CD14-positive monocyte (primary cell): ENCODE results near the gene FXR1. TPM values are rescaled to one million over a fixed set of nuclear protein-coding genes. Genes with fewer than 3 reads are reported as not detected.

Experiments
- DNase-seq, 3 donors: peaks; one replicate each; pipeline ENCODE4 v3.0.0-alpha.2; 2011 to 2022
- H2AFZ ChIP-seq: 2 replicates; pipeline ENCODE4 v1.6.0; 2012; ENCODE audit warnings: mild to moderate bottlenecking, low read depth, low read length, inconsistent platforms; ENCODE audit not compliant: insufficient read depth, poor library complexity, severe bottlenecking
- H3K27ac ChIP-seq, 2 donors: 1 replicate in 1 of 2; 2 replicates in 1 of 2; pipeline ENCODE4 v1.5.1; 2012 to 2013; ENCODE audit warnings: low read length in 2 of 2, control low read depth in 1 of 2, inconsistent platforms in 1 of 2, low read depth in 1 of 2, mild to moderate bottlenecking in 1 of 2
- H3K27me3 ChIP-seq, 2 donors: one replicate each; pipeline versions ENCODE4 v1.6.0 to v1.6.1; 2011 to 2013; ENCODE audit warnings: low read length in 2 of 2; ENCODE audit not compliant: control insufficient read depth in 2 of 2, insufficient read depth in 2 of 2
- H3K36me3 ChIP-seq, 2 donors: replicated peaks in 1 of 2; 1 replicate in 1 of 2; 2 replicates in 1 of 2; pipeline versions ENCODE4 v1.5.1 to v1.6.1; 2012 to 2013; ENCODE audit warnings: low read length in 2 of 2, control low read depth in 1 of 2, inconsistent platforms in 1 of 2, mild to moderate bottlenecking in 1 of 2; ENCODE audit not compliant: insufficient read depth in 2 of 2, control insufficient read depth in 1 of 2
- H3K4me1 ChIP-seq, 2 donors: 1 replicate in 1 of 2; 2 replicates in 1 of 2; pipeline versions ENCODE4 v1.5.1 to v1.6.1; 2012 to 2013; ENCODE audit warnings: low read length in 2 of 2, control low read depth in 1 of 2, inconsistent platforms in 1 of 2, mild to moderate bottlenecking in 1 of 2, moderate library complexity in 1 of 2; ENCODE audit not compliant: insufficient read depth in 2 of 2, control insufficient read depth in 1 of 2
- H3K4me2 ChIP-seq: replicated peaks from 2 replicates; pipeline ENCODE3; 2012; ENCODE audit warnings: low read length, moderate library complexity, mild to moderate bottlenecking; ENCODE audit not compliant: poor library complexity, severe bottlenecking; ENCODE audit errors: extremely low read depth
- H3K4me3 ChIP-seq, 3 experiments: fragments of 200-600 bp in 1 of 3; sonication (generic) in 1 of 3; replicated peaks in 1 of 3; 1 replicate in 2 of 3; 2 replicates in 1 of 3; pipeline ENCODE4 v1.5.1; 2011 to 2013; ENCODE audit warnings: low read length in 3 of 3, mild to moderate bottlenecking in 3 of 3, control low read depth in 2 of 3, low read depth in 2 of 3, inconsistent platforms in 1 of 3, moderate library complexity in 1 of 3
- H3K79me2 ChIP-seq: 2 replicates; pipeline ENCODE4 v1.6.0; 2012; ENCODE audit warnings: mild to moderate bottlenecking, control low read depth, inconsistent platforms, low read length, moderate library complexity; ENCODE audit not compliant: insufficient read depth
- H3K9ac ChIP-seq: 2 replicates; pipeline ENCODE4 v1.6.0; 2017; ENCODE audit warnings: low read length, mild to moderate bottlenecking; ENCODE audit not compliant: insufficient read depth, poor library complexity, severe bottlenecking
- H3K9me3 ChIP-seq, 2 donors: replicated peaks in 1 of 2; 1 replicate in 1 of 2; 2 replicates in 1 of 2; pipeline versions ENCODE4 v1.5.1 to v1.6.1; 2012 to 2013; ENCODE audit warnings: low read length in 2 of 2, control low read depth in 1 of 2; ENCODE audit not compliant: control insufficient read depth in 1 of 2, insufficient read depth in 1 of 2
- H4K20me1 ChIP-seq: 2 replicates; pipeline ENCODE4 v1.6.0; 2012; ENCODE audit warnings: mild to moderate bottlenecking, low read length, control low read depth, moderate library complexity; ENCODE audit not compliant: insufficient read depth
- H3K27ac Mint-ChIP-seq, 7 donors: one replicate each; pipeline ENCODE4 v1.8.0; 2020; ENCODE audit warnings: mild to moderate bottlenecking in 7 of 7, mixed read lengths in 7 of 7, moderate library complexity in 6 of 7, inconsistent platforms in 2 of 7
- H3K27me3 Mint-ChIP-seq, 3 donors: one replicate each; pipeline ENCODE4 v1.8.0; 2021 to 2022; ENCODE audit warnings: low read depth in 3 of 3, mild to moderate bottlenecking in 3 of 3, mixed read lengths in 3 of 3, moderate library complexity in 3 of 3, inconsistent platforms in 1 of 3
- H3K36me3 Mint-ChIP-seq, 2 donors: one replicate each; pipeline ENCODE4 v1.8.0; 2020; ENCODE audit warnings: mixed read lengths in 2 of 2, inconsistent platforms in 1 of 2, mild to moderate bottlenecking in 1 of 2
- H3K4me1 Mint-ChIP-seq: one replicate; pipeline ENCODE4 v1.8.0; 2020; ENCODE audit warnings: mild to moderate bottlenecking, mixed read lengths
- H3K4me3 Mint-ChIP-seq, 2 donors: one replicate each; pipeline ENCODE4 v1.8.0; 2020; ENCODE audit warnings: mild to moderate bottlenecking in 2 of 2, mixed read lengths in 2 of 2, moderate library complexity in 1 of 2
- H3K9me3 Mint-ChIP-seq, 7 donors: one replicate each; pipeline ENCODE4 v1.8.0; 2020 to 2022; ENCODE audit warnings: mixed read lengths in 7 of 7, mild to moderate bottlenecking in 6 of 7, moderate library complexity in 6 of 7, inconsistent platforms in 2 of 7
- WGBS: methylation state at CpG from one replicate; pipeline ENCODE4 v1.1.5; 2013; ENCODE audit warnings: missing lambda C conversion rate; ENCODE audit not compliant: insufficient coverage; 5-methylcytosine and 5-hydroxymethylcytosine counted together
- intact Hi-C, 2 donors: fragments of 100-400 bp; cut with micrococcal nuclease; formaldehyde crosslinking; loops; one replicate each; pipeline versions ENCODE4 v1.15.0 to v1.15.1; 2023
- polyA plus RNA-seq, 3 donors: library from polyadenylated mRNA; depleted of rRNA in 1 of 3; unstranded in 2 of 3; stranded (reverse) in 1 of 3; fragments of 300-500 nt in 2 of 3; fragments of >200 nt in 1 of 3; fragmentation: Illumina TruSeq in 2 of 3; gene quantifications; 1 replicate in 2 of 3; 2 replicates in 1 of 3; pipeline ENCODE4 v1.2.3, GENCODE V29; 2012 to 2021
- TF ChIP-seq, protein P1 (sequence below): fragments of 200-600 bp; IDR thresholded peaks from one replicate; pipeline ENCODE4 v1.8.0; 2022; ENCODE audit warnings: antibody characterized with exemption, mild to moderate bottlenecking

The FXR1 gene
- polyA plus RNA-seq, 3 donors = 22.4 to 58.6 (median 32.3) TPM

GRCh38 chr3:181009225-181009624 is 96.8 kb downstream of the FXR1 start:
- Histone ChIP-seq H3K9ac (no peak overlapping the region), H2AFZ (no peak overlapping the region), H3K4me1 (no peaks in the 10 kb centered on the region), H4K20me1 (no peaks in the 10 kb centered on the region), H3K27me3 (no peaks in the 10 kb centered on the region), H3K27ac (no peak overlapping the region), H3K9me3 (peaks cover 0 to under 1% of the 10 kb centered on the region in 2 donors), H3K4me3 (no peak overlapping the region), H3K4me2 (no peak overlapping the region), H3K79me2 (no peaks in the 10 kb centered on the region), H3K36me3 (no peaks in the 10 kb centered on the region)
- TF ChIP-seq, protein P1, sequence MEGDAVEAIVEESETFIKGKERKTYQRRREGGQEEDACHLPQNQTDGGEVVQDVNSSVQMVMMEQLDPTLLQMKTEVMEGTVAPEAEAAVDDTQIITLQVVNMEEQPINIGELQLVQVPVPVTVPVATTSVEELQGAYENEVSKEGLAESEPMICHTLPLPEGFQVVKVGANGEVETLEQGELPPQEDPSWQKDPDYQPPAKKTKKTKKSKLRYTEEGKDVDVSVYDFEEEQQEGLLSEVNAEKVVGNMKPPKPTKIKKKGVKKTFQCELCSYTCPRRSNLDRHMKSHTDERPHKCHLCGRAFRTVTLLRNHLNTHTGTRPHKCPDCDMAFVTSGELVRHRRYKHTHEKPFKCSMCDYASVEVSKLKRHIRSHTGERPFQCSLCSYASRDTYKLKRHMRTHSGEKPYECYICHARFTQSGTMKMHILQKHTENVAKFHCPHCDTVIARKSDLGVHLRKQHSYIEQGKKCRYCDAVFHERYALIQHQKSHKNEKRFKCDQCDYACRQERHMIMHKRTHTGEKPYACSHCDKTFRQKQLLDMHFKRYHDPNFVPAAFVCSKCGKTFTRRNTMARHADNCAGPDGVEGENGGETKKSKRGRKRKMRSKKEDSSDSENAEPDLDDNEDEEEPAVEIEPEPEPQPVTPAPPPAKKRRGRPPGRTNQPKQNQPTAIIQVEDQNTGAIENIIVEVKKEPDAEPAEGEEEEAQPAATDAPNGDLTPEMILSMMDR = no peak
- Mint-ChIP-seq H3K27me3 (peaks cover 0 to 2% (median 0%) of the 10 kb centered on the region in 3 donors), H3K4me3 (no peak overlapping the region), H3K9me3 (peaks cover 0 to 10% (median 4%) of the 10 kb centered on the region in 7 donors), H3K36me3 (no peaks in the 10 kb centered on the region), H3K27ac (no peak overlapping the region), H3K4me1 (no peaks in the 10 kb centered on the region)
- intact Hi-C loops = no loop called here
- no peak for DNase-seq
- 84% methylated on average over 3 of the region's 5 CpGs for WGBS

- Histone ChIP-seq H3K4me1 (no peaks in the 10 kb centered on the region), H3K9me3 (peaks cover 0 to 3% of the 10 kb centered on the region in 2 donors), H3K4me3 (no peak overlapping the region), H3K36me3 (no peaks in the 10 kb centered on the region), H3K27me3 (no peaks in the 10 kb centered on the region), H2AFZ (no peak overlapping the region), H3K79me2 (no peaks in the 10 kb centered on the region), H3K9ac (no peak overlapping the region), H4K20me1 (no peaks in the 10 kb centered on the region), H3K27ac (no peak overlapping the region), H3K4me2 (no peak overlapping the region)
- Mint-ChIP-seq H3K4me3 (no peak overlapping the region), H3K27ac (no peak overlapping the region), H3K36me3 (no peaks in the 10 kb centered on the region), H3K27me3 (peaks cover 0 to 4% (median 4%) of the 10 kb centered on the region in 3 donors), H3K4me1 (no peaks in the 10 kb centered on the region), H3K9me3 (peaks cover 2 to 12% (median 7%) of the 10 kb centered on the region in 7 donors)
- 60% methylated on average over 1 of the region's 2 CpGs for WGBS
- intact Hi-C loops = no loop called here
- TF ChIP-seq, protein P1 = no peak
- no peak for DNase-seq
Observed at GRCh38 chr3:181017690-181018089, 105.2 kb downstream of the FXR1 start.
